Dedifferentiated amniotic fluid mesenchymal stem cell (primary cell): Measurements from ENCODE around the gene LIX1.
"Not testable (repeated sequence)": the region's sequence is repeated elsewhere in the genome, so short reads cannot be mapped to it uniquely, and the experiment has no call there.

Source experiments
- DNase-seq: peaks from one replicate; pipeline ENCODE4 v3.0.0-alpha.2; 2016; ENCODE audit errors: extremely low spot score

The LIX1 gene

DNA sequence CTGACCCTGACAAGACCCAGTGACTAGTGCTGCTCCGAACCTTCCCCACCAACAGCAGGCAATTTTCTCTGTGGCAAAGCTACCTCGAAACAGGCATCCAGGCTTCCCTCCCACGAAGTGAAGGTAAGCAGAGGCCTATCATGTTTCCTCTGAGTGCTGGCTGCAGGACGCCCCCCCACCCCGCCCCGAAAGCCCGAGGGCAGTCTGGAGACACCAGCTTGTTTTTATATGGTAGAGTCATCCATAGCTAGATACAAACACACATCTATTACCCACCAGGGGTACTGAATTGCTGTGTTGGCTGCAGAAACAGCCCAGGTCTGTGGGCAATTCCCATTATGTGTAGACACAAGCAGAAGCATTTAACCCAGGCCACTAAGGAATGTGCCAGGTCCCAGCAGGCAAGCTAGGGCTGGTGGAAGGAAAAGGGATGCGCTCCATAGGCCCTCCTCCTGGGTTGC is 40.4 kb downstream of the LIX1 start:
- DNase-seq: no peak

DNA sequence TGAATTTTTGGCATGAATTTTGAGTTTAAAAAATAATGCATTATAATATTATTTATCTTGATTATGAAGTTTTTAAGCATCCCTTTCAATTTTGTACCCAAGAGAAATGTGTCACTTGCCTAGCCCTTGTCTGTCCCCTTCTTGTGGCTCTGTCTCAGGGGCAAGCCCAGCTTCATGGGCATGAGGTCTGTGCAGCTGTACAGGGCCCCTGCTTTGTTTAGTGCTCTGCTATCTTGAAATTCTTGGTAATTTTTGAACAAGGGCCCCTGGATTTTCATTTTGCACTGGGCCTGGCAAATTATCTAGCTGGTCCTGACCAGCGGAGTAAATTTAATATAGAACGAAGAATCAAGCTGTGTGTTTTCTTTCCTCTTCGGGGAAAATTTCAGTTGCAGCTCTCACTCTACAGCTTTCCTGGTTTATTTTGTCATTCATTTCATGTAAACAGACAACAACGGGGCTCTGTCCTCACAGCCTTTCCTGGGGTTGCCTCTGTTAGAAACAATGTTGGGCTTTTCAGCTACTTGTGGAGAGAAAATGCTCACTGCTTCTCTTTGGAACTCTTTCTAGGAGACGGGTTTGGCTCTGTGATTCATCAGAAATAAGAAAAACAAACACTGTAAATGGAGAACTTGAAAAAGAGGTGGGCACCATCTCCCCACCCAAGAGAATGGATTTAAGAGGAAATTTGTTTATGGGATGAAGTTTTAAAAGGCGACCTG is 41.1 kb downstream of the LIX1 start:
- DNase-seq: no peak

DNA sequence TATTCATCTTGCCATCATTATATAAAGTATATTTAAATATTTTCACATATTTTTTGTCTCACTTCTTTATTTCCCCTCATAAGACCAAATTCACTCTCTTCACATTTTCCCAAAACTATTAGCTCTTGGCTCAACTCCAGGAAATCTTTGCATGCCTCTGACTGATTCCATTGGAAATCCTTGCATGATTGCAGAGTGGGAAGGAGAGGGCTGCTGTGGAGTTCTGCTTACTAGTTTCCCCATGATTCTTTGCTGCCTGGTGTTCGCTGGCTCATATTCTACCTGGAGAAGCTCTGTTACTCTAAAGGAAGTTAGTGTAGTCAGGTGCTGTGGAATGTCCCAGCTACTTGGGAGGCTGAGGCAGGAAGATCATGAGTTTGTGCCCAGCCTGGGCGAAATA is 41.9 kb downstream of the LIX1 start:
- no peak for DNase-seq

DNA sequence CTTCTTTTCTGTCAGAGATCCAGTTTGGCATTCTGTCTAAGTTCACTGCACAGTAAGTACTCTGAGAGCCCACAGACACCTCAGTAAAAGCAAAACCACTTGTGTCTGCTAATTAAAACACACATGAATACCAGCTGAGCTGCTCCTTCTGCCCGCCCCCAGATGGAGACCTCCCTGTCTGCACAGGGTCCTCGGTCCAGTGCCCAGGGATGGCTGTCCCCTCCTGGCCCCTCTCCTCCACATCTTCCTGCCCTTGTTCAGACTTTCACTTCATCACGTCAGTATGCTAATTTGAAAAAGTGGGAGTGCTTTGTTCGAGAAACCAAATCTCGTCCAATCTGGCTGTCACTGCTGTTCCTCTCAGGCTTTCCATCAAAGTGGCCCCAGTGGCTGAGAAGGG is 43.5 kb downstream of the LIX1 start:
- DNase-seq: no peak

DNA sequence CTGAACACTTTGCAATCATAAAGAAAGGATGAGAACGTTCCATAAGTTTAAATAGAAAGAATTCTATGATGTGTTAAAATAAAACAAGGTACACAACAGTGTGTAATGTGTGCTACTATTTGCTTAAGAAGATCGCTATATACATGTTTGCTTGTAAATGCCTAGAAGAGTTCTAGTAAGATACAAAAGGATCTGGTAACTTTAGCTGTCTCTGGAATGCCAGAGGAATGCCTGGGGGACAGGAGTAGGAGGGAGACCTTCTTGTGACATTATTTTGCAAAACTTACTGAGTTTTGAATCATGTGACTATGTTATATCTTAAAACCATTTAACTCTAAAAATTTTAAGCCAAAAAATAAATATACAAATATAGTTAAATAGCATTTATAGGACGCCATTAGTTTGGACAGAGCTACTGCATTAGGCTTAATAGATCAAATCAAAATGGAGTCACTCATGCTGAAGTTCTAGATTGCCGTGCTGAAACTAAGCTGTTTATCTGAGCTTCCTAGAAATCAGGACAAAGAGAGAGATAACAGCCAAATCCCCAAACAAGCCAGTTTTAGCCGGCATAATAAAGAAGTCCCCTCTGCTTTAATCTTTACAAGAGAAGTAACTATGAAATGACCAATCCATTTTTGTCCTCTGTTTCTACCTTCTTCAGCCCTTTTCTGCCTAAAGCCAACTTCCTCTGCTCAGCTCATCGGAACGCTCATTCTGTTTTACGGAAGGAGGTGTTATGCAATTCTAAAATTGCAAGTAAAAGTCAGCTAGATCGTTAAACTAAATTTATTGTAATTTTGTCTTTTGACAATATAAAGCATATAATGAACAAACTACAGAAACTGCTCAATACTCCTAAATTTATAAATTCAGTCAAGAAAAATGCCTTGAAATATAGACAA is 44.8 kb downstream of the LIX1 start:
- DNase-seq: no peak

DNA sequence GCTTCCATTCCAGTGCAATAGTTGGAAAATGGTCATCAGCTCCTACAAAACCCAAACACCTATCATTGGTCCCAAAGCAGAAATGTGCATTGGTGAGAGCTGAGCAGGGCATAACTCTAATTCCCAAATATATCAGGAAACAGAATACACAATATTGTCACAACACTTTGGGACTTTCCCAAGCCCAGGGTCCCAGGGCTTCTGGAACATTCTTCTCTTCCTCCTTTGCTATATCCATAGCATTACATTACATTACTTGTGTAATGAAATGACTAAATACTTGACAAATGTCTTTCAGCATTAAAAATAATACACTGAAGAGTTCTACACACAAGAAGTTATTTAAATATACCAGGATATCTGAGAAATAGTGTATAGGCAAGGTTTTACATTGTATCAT is 45.6 kb downstream of the LIX1 start:
- no peak for DNase-seq

DNA sequence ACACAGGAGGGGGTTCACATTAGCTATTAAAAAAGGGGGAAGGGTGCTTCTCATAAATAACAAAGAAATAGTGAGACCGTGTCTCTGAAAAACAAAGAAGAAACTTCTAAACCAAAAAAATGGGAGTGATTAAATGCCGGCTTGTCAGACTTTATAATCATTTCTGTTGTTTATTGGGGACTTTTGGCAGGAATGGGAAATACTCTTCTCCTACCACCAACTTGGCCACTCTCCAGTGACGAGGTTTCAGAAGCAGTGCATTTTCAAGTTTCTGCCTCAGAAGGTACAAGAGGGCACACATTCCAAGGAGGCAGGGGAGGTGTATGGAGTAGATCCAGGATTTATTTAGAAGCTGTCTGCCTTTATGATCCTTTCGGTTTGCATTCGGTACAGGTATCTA is 46.2 kb downstream of the LIX1 start:
- no peak for DNase-seq

DNA sequence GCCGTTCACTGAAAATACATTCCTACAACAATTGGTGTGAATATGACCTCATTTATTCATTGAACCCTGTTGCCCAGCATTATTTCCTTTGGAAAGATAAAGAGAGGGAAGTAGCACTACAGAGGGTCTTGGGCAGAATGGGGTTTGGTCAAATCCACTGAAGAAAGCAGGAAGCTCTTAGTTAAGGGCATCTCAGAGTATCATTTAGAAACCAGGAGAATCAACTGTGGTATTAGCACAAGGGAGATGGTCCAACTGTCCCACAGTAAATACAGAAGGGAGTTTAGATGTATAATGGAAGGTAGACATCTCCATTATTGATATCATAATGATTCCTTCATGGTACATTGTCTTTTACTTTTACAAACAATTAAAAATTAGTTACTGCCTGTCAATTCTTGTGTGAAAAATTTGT is 47.1 kb downstream of the LIX1 start:
- no peak for DNase-seq

DNA sequence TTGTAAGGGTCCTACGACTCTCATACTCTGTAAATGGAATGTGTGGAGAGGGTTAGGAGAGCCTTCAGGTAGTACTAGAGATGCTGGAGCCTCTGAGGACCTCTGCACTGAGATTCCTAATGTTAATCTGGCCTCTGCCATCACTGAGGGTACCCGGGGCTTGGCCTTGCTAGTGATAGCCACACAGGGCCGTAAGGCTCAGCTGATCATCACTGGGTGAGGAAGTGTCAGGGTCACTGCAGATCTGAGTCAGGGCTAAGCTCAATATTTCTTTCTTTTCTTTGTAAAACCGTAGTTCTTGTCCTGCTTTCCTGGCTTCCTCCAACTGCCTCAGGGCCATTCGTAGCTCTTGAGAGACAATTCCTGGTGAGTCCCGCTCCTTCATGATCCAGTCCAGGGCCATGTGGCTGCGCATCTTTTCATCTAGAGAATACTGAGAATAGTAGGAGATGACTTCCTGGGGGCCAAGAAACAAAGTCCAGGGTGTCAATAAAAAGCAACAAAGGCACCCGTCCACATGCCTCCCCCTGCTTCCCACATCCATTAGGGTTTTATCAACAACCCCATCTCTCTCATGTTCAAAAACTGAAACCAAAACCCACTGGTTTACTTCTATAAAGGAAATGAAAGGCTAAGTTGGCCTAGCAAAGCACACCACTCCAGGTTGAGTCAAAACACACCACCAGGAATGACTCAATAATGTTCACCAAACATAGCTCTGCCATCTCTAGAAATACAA is 47.7 kb downstream of the LIX1 start:
- DNase-seq: no peak

DNA sequence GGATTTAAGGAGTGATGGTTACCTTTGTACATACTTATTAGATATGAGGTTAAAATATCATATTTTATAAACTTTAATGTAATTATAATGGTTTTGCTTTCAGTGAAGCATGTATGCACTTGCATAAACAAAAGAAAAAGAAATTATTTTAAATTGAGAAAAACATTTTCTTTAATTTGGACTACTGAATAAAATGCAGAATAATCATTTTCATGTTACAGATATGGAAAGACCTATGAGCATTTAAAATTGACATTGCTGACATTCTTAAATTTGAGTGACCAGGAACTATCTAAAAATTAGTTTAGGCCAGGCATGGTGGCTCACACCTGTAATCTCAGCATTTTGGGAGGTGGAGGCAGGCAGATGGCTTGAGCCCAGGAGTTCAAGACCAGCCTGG is 49.2 kb downstream of the LIX1 start:
- no peak for DNase-seq

DNA sequence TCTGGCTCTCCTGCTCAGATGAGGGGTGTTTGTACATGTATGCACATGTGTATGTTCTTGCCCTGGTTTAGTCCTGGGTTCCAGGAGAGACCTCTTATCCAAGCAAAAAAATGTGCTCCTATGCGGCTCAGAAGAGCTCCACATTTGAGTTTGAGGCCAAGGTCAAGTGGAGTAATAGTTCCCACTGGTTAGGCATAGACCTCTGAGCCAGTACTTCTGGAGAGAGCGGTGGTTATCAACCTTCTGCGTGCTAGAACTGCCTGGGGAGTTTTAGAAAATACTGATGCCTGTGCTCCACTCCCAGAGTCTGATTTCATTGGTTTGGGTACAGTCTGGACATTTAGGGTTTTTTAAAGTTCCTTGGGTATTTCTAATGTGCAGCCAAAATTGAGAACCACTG is 51.5 kb downstream of the LIX1 start:
- DNase-seq: no peak

DNA sequence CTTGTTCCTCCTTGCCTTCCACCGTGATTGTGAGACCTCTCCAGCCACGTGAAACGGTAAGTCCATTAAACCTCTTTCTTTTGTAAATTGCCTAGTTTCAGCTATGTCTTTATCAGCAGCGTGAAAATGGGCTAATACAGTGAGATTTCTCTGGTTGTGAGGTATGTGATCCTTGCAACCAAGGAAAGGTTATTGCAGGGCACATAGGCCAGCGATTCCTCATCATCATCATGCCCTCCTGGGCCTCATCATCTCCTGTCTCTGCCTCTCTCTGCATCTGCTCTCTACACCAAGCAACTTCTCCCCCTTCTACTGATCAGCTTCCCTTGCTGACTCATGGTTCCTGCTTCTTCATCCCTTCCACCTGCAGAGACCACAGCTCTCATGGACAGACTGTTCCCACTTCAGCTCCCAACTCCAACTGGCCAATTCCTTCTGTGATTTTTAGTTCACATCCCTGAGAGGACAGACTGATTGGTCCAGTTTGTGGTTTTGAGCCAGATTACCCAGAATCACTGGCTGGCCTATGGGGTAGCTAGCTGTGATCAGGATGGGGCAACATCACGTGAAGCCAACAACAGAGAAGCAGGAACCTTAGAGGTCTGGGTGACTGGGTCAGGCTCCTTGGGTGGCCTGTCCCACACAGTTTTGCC is 53.1 kb downstream of the LIX1 start:
- no peak for DNase-seq

DNA sequence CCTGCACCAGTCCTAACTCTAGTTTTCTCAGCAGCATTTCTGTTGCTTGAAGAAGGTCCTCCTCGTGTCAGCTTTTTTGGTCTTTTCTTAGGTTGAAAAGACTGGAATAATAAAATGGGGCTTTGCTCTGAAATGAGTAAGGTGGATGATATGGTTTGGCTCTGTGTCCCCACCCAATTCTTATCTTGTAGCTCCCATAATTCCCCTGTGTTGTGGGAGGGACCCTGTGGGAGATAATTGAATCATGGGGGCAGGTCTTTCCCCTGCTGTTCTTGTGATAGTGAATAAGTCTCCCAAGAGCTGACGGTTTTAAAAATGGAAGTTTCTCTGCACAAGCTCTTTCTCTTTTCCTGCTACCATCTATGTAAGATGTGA is 53.6 kb downstream of the LIX1 start:
- no peak for DNase-seq

DNA sequence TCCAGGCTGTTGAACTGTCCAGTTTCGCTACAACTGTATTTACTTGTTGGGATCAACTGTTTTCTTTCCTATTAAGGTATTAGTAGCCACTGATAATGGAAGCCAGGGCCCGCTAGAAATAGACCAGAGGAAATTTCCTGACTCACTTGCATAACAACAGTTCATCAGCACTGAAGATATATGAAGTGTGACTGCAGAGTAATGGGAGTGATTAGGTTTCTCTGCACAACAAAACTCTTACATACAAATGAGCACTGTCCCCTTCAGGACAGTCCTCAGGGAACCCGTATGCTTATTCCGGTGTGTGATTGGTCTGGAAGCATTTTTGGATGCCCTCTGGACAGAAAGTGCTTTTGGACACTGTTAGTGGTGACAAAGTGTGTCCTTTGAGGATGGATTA is 55.3 kb downstream of the LIX1 start:
- no peak for DNase-seq

DNA sequence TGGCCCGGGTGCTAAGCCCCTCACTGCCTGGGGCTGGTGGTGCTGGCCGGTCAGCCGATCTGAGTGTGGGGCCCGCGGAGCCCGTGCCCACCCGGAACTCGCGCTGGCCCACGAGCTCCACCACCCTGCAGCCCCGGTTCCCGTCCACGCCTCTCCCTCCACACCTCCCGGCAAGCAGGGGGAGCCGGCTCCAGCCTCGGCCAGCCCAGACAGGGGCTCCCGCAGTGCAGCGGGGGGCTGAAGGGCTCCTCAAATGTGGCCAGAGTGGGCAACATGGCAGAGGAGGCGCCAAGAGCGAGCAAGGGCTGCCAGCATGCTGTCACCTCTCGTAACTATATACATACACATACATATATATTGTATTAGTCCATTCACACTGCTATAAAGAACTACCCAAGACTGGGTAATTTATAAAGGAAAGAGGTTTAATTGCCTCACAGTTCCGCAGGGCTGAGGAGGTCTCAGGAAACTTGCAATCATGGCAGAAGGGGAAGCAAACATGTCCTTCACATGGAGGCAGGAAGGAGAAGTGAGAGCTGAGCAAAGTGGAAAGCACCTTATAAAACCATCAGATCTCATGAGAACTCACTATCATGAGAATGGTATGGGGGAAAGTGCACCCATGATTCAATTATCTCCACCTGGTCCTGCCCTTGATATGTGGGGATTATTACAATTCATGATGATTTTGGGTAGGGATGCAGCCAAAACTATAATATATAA is 56.8 kb downstream of the LIX1 start:
- no peak for DNase-seq

DNA sequence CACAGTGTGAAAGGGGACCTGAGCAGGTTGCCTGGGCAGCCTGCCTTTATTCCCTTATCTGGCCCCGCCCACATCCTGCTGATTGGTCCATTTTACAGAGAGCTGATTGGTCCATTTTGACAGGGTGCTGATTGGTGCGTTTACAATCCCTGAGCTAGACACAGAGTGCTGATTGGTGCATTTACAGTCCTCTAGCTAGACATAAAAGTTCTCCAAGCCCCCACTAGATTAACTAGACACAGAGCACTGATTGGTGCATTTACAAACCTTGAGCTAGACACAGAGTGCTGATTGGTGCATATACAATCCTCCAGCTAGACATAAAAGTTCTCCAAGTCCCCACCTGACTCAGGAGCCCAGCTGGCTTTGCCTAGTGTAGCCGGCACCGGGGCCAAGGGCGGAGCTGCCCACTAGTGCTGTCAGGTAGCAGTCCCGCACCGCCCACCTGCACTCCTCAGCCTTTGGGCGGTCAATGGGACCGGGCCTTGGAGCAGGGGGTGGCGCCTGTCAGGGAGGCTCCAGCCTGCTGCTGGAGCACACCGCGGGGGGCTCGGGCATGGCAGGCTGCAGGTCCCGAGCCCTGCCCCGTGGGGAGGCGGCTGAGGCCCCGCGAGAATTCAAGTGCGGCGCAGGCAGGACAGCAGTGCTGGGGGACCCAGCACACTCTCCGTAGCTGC is 57.5 kb downstream of the LIX1 start:
- not testable (repeated sequence) for DNase-seq

DNA sequence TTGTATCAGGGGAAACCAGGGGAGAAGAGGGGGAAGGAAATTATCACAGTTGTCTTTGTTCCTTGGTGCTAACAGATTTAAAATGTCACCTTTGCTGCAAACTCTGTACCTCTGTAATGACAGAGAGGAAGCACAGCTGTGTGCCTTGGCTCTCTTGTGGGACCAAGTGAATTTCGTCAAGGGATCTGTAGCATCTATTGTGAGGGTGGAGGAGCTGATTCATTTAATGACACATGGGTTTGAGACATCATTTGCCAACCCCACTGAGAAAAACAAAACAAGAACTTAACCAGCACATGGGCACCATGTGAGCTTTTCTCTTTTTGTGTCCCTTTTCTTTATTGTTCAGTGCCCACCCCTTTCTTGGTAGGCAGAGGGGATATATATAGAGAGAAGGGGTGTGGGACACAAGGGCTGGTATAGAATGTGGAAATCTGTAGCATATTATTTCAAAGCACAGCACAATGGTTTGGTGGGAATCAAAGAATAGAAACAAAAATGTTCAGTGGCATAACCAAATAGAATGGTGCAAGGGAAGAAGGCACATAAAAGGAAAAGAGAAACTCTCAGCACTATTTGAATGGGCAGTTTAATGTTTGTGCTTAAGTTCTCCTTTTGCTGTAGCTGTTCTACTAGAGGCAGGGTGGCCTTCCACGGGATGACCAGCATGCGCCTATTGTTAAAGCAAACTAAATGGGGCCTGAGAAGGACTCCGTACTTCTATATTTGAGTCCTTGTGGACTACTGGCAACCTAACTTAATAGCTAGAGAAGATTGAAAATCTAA is 63.3 kb downstream of the LIX1 start:
- no peak for DNase-seq

DNA sequence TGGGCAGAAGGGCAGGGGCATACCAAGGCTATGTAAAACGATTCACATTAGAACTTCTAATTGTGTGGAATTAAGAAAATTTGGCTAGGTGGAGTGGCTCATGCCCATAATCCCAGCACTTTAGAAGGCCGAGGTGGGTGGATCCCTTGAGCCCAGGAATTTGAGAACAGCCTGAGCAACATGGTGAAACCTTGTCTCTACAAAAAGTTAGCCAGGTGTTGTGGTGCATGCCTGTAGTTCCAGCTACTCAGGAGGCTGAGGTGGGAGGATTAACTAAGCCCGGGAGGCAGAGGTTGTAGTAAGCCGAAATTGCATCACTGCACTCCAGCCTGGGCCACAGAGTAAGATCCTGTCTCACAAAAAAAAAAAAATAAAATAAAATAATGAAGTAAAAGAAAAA is 65.2 kb downstream of the LIX1 start:
- no peak for DNase-seq

DNA sequence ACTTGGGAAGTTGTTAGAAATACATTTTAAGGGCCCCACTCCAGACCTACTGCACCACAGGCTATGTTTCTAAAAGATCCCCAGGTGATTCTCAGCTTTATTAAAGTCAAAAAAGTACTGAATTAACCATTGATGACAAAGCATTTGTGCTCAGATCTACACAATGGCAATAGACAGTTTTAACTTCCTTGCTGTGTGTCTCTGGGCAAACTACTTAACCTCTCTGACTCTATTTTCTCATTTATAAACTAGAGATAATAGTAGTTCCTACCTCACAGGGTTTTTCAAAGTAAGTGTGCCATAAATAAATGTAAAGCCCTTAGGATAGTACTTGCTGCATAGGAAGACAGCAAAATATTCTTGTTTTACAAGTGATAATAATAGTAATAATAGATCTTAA is 66.3 kb downstream of the LIX1 start:
- no peak for DNase-seq

DNA sequence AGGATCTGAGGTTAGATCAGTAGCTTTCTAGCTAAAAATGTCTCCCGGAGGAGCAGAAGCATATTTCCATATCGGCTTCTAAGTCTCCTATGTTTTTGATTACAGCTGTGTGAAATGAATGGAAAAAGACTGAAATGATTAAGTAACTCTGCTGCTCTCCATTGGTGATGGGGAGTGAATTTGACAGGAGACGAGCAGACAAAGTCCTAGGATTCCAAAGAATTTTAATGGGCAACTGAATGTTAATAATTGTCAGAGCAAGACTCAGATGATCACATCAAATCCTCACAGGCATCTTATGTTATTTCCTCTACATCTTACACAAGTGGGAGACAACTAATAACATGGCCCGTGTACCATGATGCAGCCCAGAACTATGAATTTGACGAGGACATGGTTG is 66.8 kb downstream of the LIX1 start:
- no peak for DNase-seq
